OCI-LY3 (cell line): ENCODE data around the gene IGFLR1.

ENCODE experiments used
- H2AFZ ChIP-seq: fragments of 200-600, 300-600 bp; shearing (Covaris generic); 2 replicates; pipeline ENCODE4 v1.6.0; 2014; ENCODE audit warnings: antibody characterized with exemption, low read depth, low read length
- H3K27ac ChIP-seq: fragments of 200-600, 300-600 bp; sonication (generic); 2 replicates; pipeline ENCODE4 v1.5.1; 2014; ENCODE audit warnings: mild to moderate bottlenecking, low read length, moderate library complexity, mixed read lengths
- H3K27me3 ChIP-seq: fragments of 200-600, 300-600 bp; sonication (generic); 2 replicates; pipeline ENCODE4 v1.6.1; 2014; ENCODE audit warnings: low read depth, low read length, mixed read lengths
- H3K36me3 ChIP-seq: fragments of 200-600, 300-600 bp; sonication (generic); replicated peaks from 2 replicates; pipeline ENCODE3; 2014; ENCODE audit warnings: low read depth, low read length, mixed read lengths
- H3K4me1 ChIP-seq: fragments of 300-600, 200-600 bp; sonication (generic); 2 replicates; pipeline ENCODE4 v1.6.1; 2014; ENCODE audit warnings: low read length, mixed read lengths
- H3K4me2 ChIP-seq: fragments of 200-600, 300-600 bp; sonication (generic); 2 replicates; pipeline ENCODE4 v1.6.1; 2014; ENCODE audit warnings: low read length, mixed read lengths
- H3K4me3 ChIP-seq: fragments of 300-600, 200-600 bp; sonication (generic); 2 replicates; pipeline ENCODE4 v1.5.1; 2014; ENCODE audit warnings: antibody characterized with exemption, mild to moderate bottlenecking, low read length, moderate library complexity
- H3K79me2 ChIP-seq: fragments of 300-600, 200-600 bp; shearing (Covaris generic); 2 replicates; pipeline ENCODE4 v1.6.1; 2014; ENCODE audit warnings: mild to moderate bottlenecking, low read length, mixed read lengths
- H3K9ac ChIP-seq: fragments of 300-600, 200-600 bp; shearing (Covaris generic); 2 replicates; pipeline ENCODE4 v1.6.0; 2014; ENCODE audit warnings: mild to moderate bottlenecking, low read length, moderate library complexity
- H3K9me3 ChIP-seq: fragments of 200-600, 300-600 bp; shearing (Covaris generic); 2 replicates; pipeline ENCODE4 v1.6.1; 2014; ENCODE audit warnings: low read length, mixed read lengths; ENCODE audit not compliant: insufficient read depth
- H4K20me1 ChIP-seq: fragments of 200-600, 300-600 bp; sonication (generic); 2 replicates; pipeline ENCODE4 v1.6.1; 2016; ENCODE audit warnings: low read length, mixed read lengths; ENCODE audit not compliant: insufficient read depth
- CTCF ChIP-seq: fragments of 200-600, 300-600 bp; sonication (generic); IDR thresholded peaks from 2 replicates; pipeline ENCODE4 v1.5.1; 2014; ENCODE audit warnings: antibody characterized with exemption, low read length, low read depth
- EZH2phosphoT487 ChIP-seq: fragments of 200-600 bp; shearing (Covaris generic); IDR thresholded peaks from 2 replicates; pipeline ENCODE4 v1.6.1; 2018; ENCODE audit warnings: antibody characterized with exemption, mixed run types, low read depth

Gene IGFLR1

GRCh38 chr19:35755131-35755549 is 12.9 kb upstream of the IGFLR1 start:
- no peaks in the 10 kb centered on the region for H3K9me3 ChIP-seq
- H3K27ac ChIP-seq = no peak overlapping the region
- no peaks in the 10 kb centered on the region for H3K27me3 ChIP-seq
- H3K4me3 ChIP-seq = no peak overlapping the region
- peaks cover 13% of the 10 kb centered on the region for H3K4me1 ChIP-seq
- H3K9ac ChIP-seq = no peak overlapping the region
- peaks cover 5% of the 10 kb centered on the region for H3K36me3 ChIP-seq
- no peak overlapping the region for H3K4me2 ChIP-seq
- no peak overlapping the region for H2AFZ ChIP-seq
- H4K20me1 ChIP-seq = peaks cover 3% of the 10 kb centered on the region
- peaks cover 18% of the 10 kb centered on the region for H3K79me2 ChIP-seq
- TF ChIP-seq CTCF = no peak
- no peak for TF ChIP-seq EZH2phosphoT487

DNA sequence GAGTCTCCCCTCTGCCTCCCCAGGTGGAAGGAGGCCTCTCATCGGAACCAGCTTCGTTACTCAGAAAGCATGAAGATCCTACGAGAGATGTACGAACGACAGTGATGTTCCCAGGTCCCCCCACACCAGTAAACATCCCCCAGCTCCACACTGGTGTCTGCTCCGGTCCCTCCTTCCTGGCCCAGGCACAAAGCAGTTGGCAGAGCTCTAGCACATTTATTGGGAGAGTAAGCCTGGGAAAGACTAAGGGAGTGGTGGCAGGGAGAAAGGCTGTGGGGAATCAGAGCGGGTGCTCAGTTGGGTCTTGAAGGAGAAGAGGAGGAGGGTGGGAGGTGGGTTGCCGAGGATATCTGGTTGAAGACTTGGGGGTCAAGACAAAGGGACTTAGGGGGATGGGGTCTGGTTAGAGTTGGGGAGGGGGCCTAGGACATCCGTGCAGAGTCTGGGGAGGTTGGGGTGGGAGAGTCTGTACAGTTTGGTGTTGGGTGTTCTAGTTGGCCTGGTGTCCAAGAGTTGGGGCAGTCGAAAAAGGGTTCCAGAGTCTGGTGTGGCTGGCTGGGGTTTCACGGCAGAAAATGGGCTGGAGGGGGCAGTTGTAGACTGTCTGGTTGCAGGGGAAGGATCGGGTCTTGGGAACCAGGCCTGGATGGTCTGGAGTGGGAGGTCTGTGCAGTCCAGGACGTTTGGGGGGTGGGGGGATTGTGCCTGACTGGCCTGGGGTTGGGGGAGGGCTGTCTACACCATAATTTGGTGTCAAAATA is 12.3 kb upstream of the IGFLR1 start:
- Histone ChIP-seq H3K9me3 (no peaks in the 10 kb centered on the region), H2AFZ (no peak overlapping the region), H3K4me3 (no peak overlapping the region), H3K27me3 (no peaks in the 10 kb centered on the region), H3K36me3 (peaks cover under 1% of the 10 kb centered on the region), H3K79me2 (peaks cover 14% of the 10 kb centered on the region), H3K4me2 (no peak overlapping the region), H3K4me1 (peaks cover 13% of the 10 kb centered on the region), H3K27ac (no peak overlapping the region), H3K9ac (no peak overlapping the region), H4K20me1 (peaks cover 3% of the 10 kb centered on the region; the same call in 1 of the 2 replicates)
- TF ChIP-seq EZH2phosphoT487 = no peak
- no peak for TF ChIP-seq CTCF

GRCh38 chr19:35753634-35754369 is 11.6 kb upstream of the IGFLR1 start:
- TF ChIP-seq EZH2phosphoT487 = no peak
- no peak for TF ChIP-seq CTCF
- Histone ChIP-seq H4K20me1 (peaks cover 1% of the 10 kb centered on the region; the same call in 1 of the 2 replicates), H3K27ac (no peak overlapping the region), H3K4me3 (no peak overlapping the region), H3K4me2 (no peak overlapping the region), H3K9me3 (no peaks in the 10 kb centered on the region), H3K27me3 (no peaks in the 10 kb centered on the region), H3K36me3 (no peaks in the 10 kb centered on the region), H3K79me2 (peaks cover 6% of the 10 kb centered on the region), H2AFZ (no peak overlapping the region), H3K4me1 (peaks cover 11% of the 10 kb centered on the region), H3K9ac (no peak overlapping the region)

DNA sequence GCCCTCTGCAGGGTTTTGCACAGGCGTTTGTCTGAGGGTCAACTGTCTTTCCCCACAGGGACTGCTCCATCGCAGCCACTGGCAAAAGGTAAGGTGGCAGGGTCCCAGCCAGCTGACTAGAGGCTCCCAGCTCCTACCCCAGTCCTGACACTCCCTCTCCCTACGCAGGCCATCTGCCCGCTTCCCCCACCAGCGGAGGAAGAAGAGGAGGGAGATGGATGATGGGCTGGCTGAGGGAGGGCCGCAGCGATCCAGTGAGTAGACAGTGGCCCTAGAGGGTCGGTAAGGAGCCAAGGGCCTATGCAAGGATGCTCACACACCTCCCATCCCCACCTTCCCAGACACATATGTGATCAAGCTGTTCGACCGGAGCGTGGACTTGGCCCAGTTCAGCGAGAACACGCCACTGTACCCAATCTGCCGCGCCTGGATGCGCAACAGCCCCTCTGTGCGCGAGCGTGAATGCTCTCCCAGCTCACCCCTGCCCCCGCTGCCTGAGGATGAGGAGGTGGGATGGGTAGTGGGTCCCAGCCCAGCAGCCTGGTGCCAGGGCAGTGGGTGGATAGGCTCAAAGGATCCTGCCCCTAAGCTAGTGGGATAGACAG is 10.6 kb upstream of the IGFLR1 start:
- no peaks in the 10 kb centered on the region for H3K9me3 ChIP-seq
- H3K4me1 ChIP-seq = peaks cover 12% of the 10 kb centered on the region
- no peaks in the 10 kb centered on the region for H4K20me1 ChIP-seq
- H3K4me2 ChIP-seq = no peak overlapping the region
- H3K4me3 ChIP-seq = no peak overlapping the region
- H3K27me3 ChIP-seq = no peaks in the 10 kb centered on the region
- 0 out of 2 replicates have a peak, but pooled peaks cover 3% of the 10 kb centered on the region for H3K79me2 ChIP-seq
- no peak overlapping the region for H2AFZ ChIP-seq
- no peaks in the 10 kb centered on the region for H3K36me3 ChIP-seq
- TF ChIP-seq CTCF (no peak), EZH2phosphoT487 (no peak)
- no peak overlapping the region for H3K9ac ChIP-seq
- H3K27ac ChIP-seq = no peak overlapping the region
